ENCODE data around the gene UBXN4.

DNA sequence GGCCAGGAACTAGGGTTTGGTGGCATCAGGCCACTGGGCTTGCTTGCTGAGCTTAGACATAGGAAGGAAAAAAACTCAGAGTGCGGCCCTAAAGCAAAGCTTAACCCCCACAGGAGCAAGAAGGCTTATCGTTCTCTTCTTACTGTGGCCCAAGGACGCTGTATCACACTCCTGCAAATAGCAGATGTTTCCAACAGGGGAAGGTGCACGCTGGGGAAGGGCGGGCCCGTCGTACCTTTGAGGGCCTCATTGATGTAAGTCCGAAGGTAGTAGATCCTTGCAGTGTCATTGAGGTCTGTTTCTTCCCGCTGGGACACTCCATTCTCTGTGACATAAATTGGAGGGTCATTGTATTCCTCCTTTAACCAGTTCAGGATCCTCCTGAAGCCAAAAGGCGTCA, 48.8 kb downstream of the UBXN4 start:
- TF ChIP-seq, protein P1, sequence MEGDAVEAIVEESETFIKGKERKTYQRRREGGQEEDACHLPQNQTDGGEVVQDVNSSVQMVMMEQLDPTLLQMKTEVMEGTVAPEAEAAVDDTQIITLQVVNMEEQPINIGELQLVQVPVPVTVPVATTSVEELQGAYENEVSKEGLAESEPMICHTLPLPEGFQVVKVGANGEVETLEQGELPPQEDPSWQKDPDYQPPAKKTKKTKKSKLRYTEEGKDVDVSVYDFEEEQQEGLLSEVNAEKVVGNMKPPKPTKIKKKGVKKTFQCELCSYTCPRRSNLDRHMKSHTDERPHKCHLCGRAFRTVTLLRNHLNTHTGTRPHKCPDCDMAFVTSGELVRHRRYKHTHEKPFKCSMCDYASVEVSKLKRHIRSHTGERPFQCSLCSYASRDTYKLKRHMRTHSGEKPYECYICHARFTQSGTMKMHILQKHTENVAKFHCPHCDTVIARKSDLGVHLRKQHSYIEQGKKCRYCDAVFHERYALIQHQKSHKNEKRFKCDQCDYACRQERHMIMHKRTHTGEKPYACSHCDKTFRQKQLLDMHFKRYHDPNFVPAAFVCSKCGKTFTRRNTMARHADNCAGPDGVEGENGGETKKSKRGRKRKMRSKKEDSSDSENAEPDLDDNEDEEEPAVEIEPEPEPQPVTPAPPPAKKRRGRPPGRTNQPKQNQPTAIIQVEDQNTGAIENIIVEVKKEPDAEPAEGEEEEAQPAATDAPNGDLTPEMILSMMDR (IDR thresholded peaks at IDR 0.05; ENCODE audit: extremely low read depth in 1 of 2, insufficient read depth in 1 of 2, low read depth in 1 of 2, low read length in 2 of 2) = no peak
- TF ChIP-seq POLR2A (IDR thresholded peaks at IDR 0.05; ENCODE audit: low read depth, low read length) (no peak), EZH2 (IDR thresholded peaks at IDR 0.05; ENCODE audit: borderline replicate concordance, low read depth, low read length, severe bottlenecking) (no peak), FOS (IDR thresholded peaks at IDR 0.05; ENCODE audit: borderline replicate concordance, insufficient read depth, low read length) (no peak), POLR2AphosphoS5 (IDR thresholded peaks at IDR 0.05; ENCODE audit: insufficient read depth, low read depth, low read length) (no peak), MYC (IDR thresholded peaks at IDR 0.05; ENCODE audit: low read depth, low read length) (no peak)

Data from endothelial cell of umbilical vein (primary cell).